Esophagus squamous epithelium (tissue), 4 donors: ENCODE results near the gene SLC7A6.

ENCODE experiments used
- POLR2A ChIP-seq, 4 donors: fragments of 450-650 bp; IDR thresholded peaks; one replicate each; pipeline ENCODE4 v1.6.1; 2017; ENCODE audit warnings: antibody characterized with exemption in 4 of 4, mild to moderate bottlenecking in 4 of 4, moderate library complexity in 3 of 4
- TF ChIP-seq, protein P1 (sequence below), 6 experiments: fragments of 450-650 bp in 4 of 6; fragments of 200-600 bp in 2 of 6; sonication (generic) in 2 of 6; IDR thresholded peaks; one replicate each; pipeline ENCODE4 v1.5.1; 2016 to 2019; ENCODE audit warnings: antibody characterized with exemption in 6 of 6, mild to moderate bottlenecking in 4 of 6, moderate library complexity in 4 of 6

DNA sequence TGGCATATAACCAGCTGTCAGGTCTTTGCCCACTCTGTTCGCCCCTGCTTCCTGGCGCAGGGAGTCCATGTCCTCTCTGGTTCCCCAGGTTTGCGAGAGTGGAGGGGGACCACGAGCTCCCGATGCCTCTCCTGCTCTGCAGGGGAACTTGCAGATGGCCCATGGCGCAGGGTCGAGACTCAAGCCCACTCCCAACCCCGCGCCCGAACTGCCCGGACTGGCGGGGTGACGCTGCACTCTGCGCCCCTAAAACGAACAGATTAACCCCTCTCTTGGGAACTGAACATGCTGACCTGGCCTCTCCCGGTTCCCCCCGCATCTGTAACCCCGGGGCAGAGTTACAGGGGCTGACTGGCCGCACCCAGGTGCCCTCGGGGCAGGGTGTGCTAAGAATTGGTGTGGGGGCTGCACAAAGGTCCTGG is 19.8 kb upstream of the SLC7A6 start:
- TF ChIP-seq, protein P1, sequence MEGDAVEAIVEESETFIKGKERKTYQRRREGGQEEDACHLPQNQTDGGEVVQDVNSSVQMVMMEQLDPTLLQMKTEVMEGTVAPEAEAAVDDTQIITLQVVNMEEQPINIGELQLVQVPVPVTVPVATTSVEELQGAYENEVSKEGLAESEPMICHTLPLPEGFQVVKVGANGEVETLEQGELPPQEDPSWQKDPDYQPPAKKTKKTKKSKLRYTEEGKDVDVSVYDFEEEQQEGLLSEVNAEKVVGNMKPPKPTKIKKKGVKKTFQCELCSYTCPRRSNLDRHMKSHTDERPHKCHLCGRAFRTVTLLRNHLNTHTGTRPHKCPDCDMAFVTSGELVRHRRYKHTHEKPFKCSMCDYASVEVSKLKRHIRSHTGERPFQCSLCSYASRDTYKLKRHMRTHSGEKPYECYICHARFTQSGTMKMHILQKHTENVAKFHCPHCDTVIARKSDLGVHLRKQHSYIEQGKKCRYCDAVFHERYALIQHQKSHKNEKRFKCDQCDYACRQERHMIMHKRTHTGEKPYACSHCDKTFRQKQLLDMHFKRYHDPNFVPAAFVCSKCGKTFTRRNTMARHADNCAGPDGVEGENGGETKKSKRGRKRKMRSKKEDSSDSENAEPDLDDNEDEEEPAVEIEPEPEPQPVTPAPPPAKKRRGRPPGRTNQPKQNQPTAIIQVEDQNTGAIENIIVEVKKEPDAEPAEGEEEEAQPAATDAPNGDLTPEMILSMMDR (IDR thresholded peaks at IDR 0.05): no peak
- TF ChIP-seq POLR2A (IDR thresholded peaks at IDR 0.05): no peak
